HepG2 (cell line): ENCODE data around the gene ANKRD6. TPM values are rescaled to one million over a fixed set of nuclear protein-coding genes. Genes with fewer than 3 reads are reported as not detected.

ENCODE experiments used
- ATAC-seq: fragments of 200-7000 bp; cut with Tn5 transposase; 3 replicates; pipeline ENCODE4 v1.9.1; 2020; ENCODE audit warnings: mild to moderate bottlenecking, moderate library complexity
- BruUV-seq: library from RNA; stranded (reverse); fragments of 400-500 nt; replicated peaks from 2 replicates; lab custom pipeline; 2021; lab: Mats Ljungman, UMichigan
- CTCF ChIA-PET: fragments of 300-600 bp; formaldehyde crosslinking; extraction: SDS; loops from one replicate; lab custom pipeline; 2021; ENCODE audit warnings: low total read pairs, inconsistent platforms, low intra/inter-chr PET ratio; lab: Yijun Ruan, JAX
- POLR2A ChIA-PET: fragments of 350-600 bp; sonication (Branson Sonifier 250); formaldehyde crosslinking; loops from one replicate; lab custom pipeline; 2020; ENCODE audit warnings: antibody characterized with exemption, inconsistent platforms; lab: Yijun Ruan, JAX
- DNase-seq: peaks from one replicate; pipeline ENCODE4 v3.0.0-alpha.2; 2015; ENCODE audit warnings: low spot score
- FAIRE-seq: peaks from 3 replicates; lab custom pipeline; 2011; peaks lifted over from hg19 to GRCh38; lab: Jason Lieb, UNC
- H2AFZ ChIP-seq: one replicate; pipeline ENCODE4 v1.6.1; 2011; ENCODE audit warnings: low read length, inconsistent platforms
- H3K27ac ChIP-seq: fragments of 300-600 bp; 3 replicates; pipeline ENCODE4 v1.8.0; 2011; ENCODE audit warnings: mixed run types, mild to moderate bottlenecking, mixed read lengths, low read length, inconsistent platforms; ENCODE audit not compliant: insufficient read depth; ENCODE audit errors: extremely low read length
- H3K27me3 ChIP-seq, 2 experiments: fragments of 200-600 bp in 1 of 2; 2 replicates in 1 of 2; 3 replicates in 1 of 2; pipeline versions ENCODE4 v1.6.0 to v1.8.0; 2011; ENCODE audit warnings: low read length in 2 of 2, mild to moderate bottlenecking in 2 of 2, moderate library complexity in 2 of 2, inconsistent platforms in 1 of 2; ENCODE audit not compliant: insufficient read depth in 2 of 2, control insufficient read depth in 1 of 2
- H3K36me3 ChIP-seq, 2 experiments: fragments of 200-600 bp in 1 of 2; replicated peaks in 1 of 2; 2 replicates in 1 of 2; 3 replicates in 1 of 2; pipeline versions ENCODE4 v1.5.1 to v1.8.0; 2011; ENCODE audit warnings: low read length in 2 of 2, inconsistent platforms in 1 of 2; ENCODE audit not compliant: insufficient read depth in 2 of 2, control insufficient read depth in 1 of 2
- H3K4me1 ChIP-seq: 2 replicates; pipeline ENCODE4 v1.5.1; 2012; ENCODE audit warnings: low read length, inconsistent platforms; ENCODE audit not compliant: insufficient read depth
- H3K4me2 ChIP-seq: 2 replicates; pipeline ENCODE4 v1.6.0; 2011; ENCODE audit warnings: low read depth, low read length, inconsistent platforms
- H3K4me3 ChIP-seq, 3 experiments: fragments of 200-600 bp in 1 of 3; sonication (generic), shearing (Covaris generic) in 1 of 3; replicated peaks in 1 of 3; 2 replicates each; pipeline ENCODE4 v1.5.1; 2011 to 2016; ENCODE audit warnings: low read length in 3 of 3, inconsistent platforms in 2 of 3, low read depth in 2 of 3, mild to moderate bottlenecking in 2 of 3, control low read depth in 1 of 3, mixed read lengths in 1 of 3; ENCODE audit not compliant: insufficient read depth in 1 of 3
- H3K79me2 ChIP-seq: one replicate; pipeline ENCODE4 v1.6.1; 2011; ENCODE audit warnings: low read length, inconsistent platforms; ENCODE audit not compliant: insufficient read depth
- H3K9ac ChIP-seq: 2 replicates; pipeline ENCODE4 v1.6.0; 2011; ENCODE audit warnings: mild to moderate bottlenecking, low read depth, low read length, inconsistent platforms; ENCODE audit not compliant: insufficient read depth
- H3K9me3 ChIP-seq: 2 replicates; pipeline ENCODE4 v1.5.1; 2012; ENCODE audit warnings: mild to moderate bottlenecking, low read length
- H4K20me1 ChIP-seq: 2 replicates; pipeline ENCODE4 v1.6.0; 2011; ENCODE audit warnings: inconsistent platforms, mild to moderate bottlenecking, low read length, moderate library complexity; ENCODE audit not compliant: insufficient read depth
- AKAP8 ChIP-seq: sonication (generic); formaldehyde crosslinking; IDR thresholded peaks from 2 replicates; pipeline ENCODE4 v1.5.1; 2020; ENCODE audit warnings: mild to moderate bottlenecking, missing genetic modification reagents
- ARID2 ChIP-seq: sonication (generic); formaldehyde crosslinking; IDR thresholded peaks from 2 replicates; pipeline ENCODE4 v1.8.1; 2022; ENCODE audit warnings: mild to moderate bottlenecking, missing genetic modification reagents, borderline replicate concordance
- HNF4A ChIP-seq: sonication (generic); formaldehyde crosslinking; IDR thresholded peaks from 2 replicates; pipeline ENCODE4 v1.4.0; 2020; ENCODE audit warnings: missing genetic modification reagents
- IKZF5 ChIP-seq: IDR thresholded peaks from 2 replicates; pipeline ENCODE4 v1.6.1; 2018; ENCODE audit warnings: missing genetic modification reagents, mild to moderate bottlenecking, missing compliant biosample characterization
- KAT8 ChIP-seq: IDR thresholded peaks from 2 replicates; pipeline ENCODE4 v1.6.1; 2016; ENCODE audit warnings: missing genetic modification reagents, missing compliant biosample characterization
- MTERF4 ChIP-seq: sonication (generic); formaldehyde crosslinking; IDR thresholded peaks from 2 replicates; pipeline ENCODE4 v1.8.0; 2023; ENCODE audit warnings: mild to moderate bottlenecking, missing genetic modification reagents
- RARA ChIP-seq: IDR thresholded peaks from 2 replicates; pipeline ENCODE4 v1.6.1; 2016; ENCODE audit warnings: missing genetic modification reagents, missing compliant biosample characterization
- ZBTB20 ChIP-seq: sonication (generic); formaldehyde crosslinking; IDR thresholded peaks from 2 replicates; pipeline ENCODE4 v1.8.1; 2023; ENCODE audit warnings: missing genetic modification reagents, low read depth, mild to moderate bottlenecking, borderline replicate concordance
- ZKSCAN5 ChIP-seq: sonication (generic); formaldehyde crosslinking; IDR thresholded peaks from 2 replicates; pipeline ENCODE4 v1.5.1; 2020; ENCODE audit warnings: mild to moderate bottlenecking, missing genetic modification reagents
- ZNF253 ChIP-seq: sonication (generic); formaldehyde crosslinking; IDR thresholded peaks from 2 replicates; pipeline ENCODE4 v1.8.0; 2022; ENCODE audit warnings: mild to moderate bottlenecking, missing genetic modification reagents, borderline replicate concordance
- ZNF83 ChIP-seq: sonication (generic); formaldehyde crosslinking; IDR thresholded peaks from 2 replicates; pipeline ENCODE4 v1.4.0; 2020; ENCODE audit warnings: missing genetic modification reagents, mild to moderate bottlenecking, borderline replicate concordance
- WGBS: methylation state at CpG from one replicate; pipeline ENCODE4 v1.1.6; 2017; ENCODE audit warnings: low lambda C conversion rate; 5-methylcytosine and 5-hydroxymethylcytosine counted together
- in situ Hi-C: cut with HindIII; loops from 2 replicates; pipeline ENCODE4 v1.10.0; 2017; ENCODE audit warnings: low pct_unique_long_range_greater_than_20kb; ENCODE audit not compliant: extremely low pct_ligation_motif_present
- intact Hi-C: fragments of 100-400 bp; cut with micrococcal nuclease; formaldehyde crosslinking; loops from one replicate; pipeline ENCODE4 v1.10.0; 2022; ENCODE audit not compliant: unreplicated experiment
- polyA plus RNA-seq, 8 experiments: library from polyadenylated mRNA; depleted of rRNA in 3 of 8; stranded (reverse) in 7 of 8; unstranded in 1 of 8; fragments of >200 nt; fragmentation: Illumina TruSeq in 4 of 8; extraction: Trizol in 4 of 8; gene quantifications; 2 replicates each; pipeline versions ENCODE4 v1.2.1 to v1.2.3, GENCODE V29; 2011 to 2016; ENCODE audit warnings: low read depth in 4 of 8, missing spikeins in 1 of 8, mixed read lengths in 1 of 8; ENCODE audit not compliant: insufficient read depth in 1 of 8
- total RNA-seq, 5 experiments: library from RNA; depleted of rRNA; stranded (reverse); fragments of >200 nt; fragmentation: Illumina TruSeq; extraction: Trizol; gene quantifications; 2 replicates each; pipeline ENCODE4 v1.2.3, GENCODE V29; 2016; ENCODE audit warnings: low read depth in 1 of 5
- TF ChIP-seq, protein P1 (sequence below): sonication (generic); IDR thresholded peaks from 2 replicates; pipeline ENCODE4 v1.6.1; 2016; ENCODE audit warnings: low read depth, borderline replicate concordance
- TF ChIP-seq, protein P2 (sequence below): IDR thresholded peaks from 2 replicates; pipeline ENCODE4 v1.6.1; 2012; ENCODE audit warnings: low read length, improper control_type of control experiment

ANKRD6 gene
- total and polyA plus RNA-seq, 2 of the 13 experiments (the other 11 are each of a cell fraction or from before 2014, with no cell fraction given), result 0.18 to 0.36 TPM

DNA sequence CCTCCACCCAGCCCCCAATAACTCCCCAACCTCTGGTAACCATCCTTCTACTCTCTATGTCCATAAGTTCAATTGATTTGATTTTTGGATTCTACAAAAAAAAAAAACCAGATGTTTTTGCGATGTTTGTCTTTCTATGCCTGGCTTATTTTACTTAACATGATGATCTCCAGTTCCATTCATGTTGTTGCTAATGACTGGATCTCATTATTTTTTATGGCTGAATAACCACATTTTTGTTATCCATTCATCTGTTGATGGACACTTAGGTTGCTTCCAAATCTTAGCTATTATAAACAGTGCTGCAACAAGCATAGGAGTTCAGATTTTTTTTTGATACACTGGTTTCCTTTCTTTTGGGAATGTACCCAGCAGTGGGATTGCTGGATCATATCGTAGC is 106.8 kb downstream of the ANKRD6 start:
- H3K9me3 ChIP-seq, result no peaks in the 10 kb centered on the region
- H4K20me1 ChIP-seq, result no peaks in the 10 kb centered on the region
- peaks cover 9% of the 10 kb centered on the region for H3K4me1 ChIP-seq
- H3K4me3 ChIP-seq, result no peak overlapping the region
- ChIA-PET CTCF (no interaction called here), POLR2A (no interaction called here)
- no peak overlapping the region for H3K4me2 ChIP-seq
- intact Hi-C loops, result no loop called here
- H3K27ac ChIP-seq, result no peak overlapping the region
- no peaks in the 10 kb centered on the region for H3K79me2 ChIP-seq
- 0 out of 5 replicates have a peak, but pooled peaks cover 0 to 5% of the 10 kb centered on the region in 2 experiments for H3K27me3 ChIP-seq
- H3K36me3 ChIP-seq, result no peaks in the 10 kb centered on the region
- H2AFZ ChIP-seq, result no peak overlapping the region
- in situ Hi-C loops, result no loop called here
- WGBS, result 65% methylated on average over 2 of the region's 2 CpGs
- ATAC-seq (no peak), DNase-seq (no peak), FAIRE-seq (no peak)
- BruUV-seq, result no TSS peak
- H3K9ac ChIP-seq, result no peak overlapping the region
- TF ChIP-seq ZNF253 (CRISPR knock-in tag), result no peak
- TF ChIP-seq, protein P1, sequence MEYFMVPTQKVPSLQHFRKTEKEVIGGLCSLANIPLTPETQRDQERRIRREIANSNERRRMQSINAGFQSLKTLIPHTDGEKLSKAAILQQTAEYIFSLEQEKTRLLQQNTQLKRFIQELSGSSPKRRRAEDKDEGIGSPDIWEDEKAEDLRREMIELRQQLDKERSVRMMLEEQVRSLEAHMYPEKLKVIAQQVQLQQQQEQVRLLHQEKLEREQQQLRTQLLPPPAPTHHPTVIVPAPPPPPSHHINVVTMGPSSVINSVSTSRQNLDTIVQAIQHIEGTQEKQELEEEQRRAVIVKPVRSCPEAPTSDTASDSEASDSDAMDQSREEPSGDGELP, result no peak
- no peak for TF ChIP-seq AKAP8 (CRISPR knock-in tag)
- TF ChIP-seq HNF4A (CRISPR knock-in tag), result no peak
- no peak for TF ChIP-seq ZNF83 (CRISPR knock-in tag)
- no peak for TF ChIP-seq RARA (CRISPR knock-in tag)
- no peak for TF ChIP-seq ZKSCAN5 (CRISPR knock-in tag)
- no peak for TF ChIP-seq MTERF4 (CRISPR knock-in tag)
- TF ChIP-seq KAT8, result no peak
- TF ChIP-seq, protein P2, sequence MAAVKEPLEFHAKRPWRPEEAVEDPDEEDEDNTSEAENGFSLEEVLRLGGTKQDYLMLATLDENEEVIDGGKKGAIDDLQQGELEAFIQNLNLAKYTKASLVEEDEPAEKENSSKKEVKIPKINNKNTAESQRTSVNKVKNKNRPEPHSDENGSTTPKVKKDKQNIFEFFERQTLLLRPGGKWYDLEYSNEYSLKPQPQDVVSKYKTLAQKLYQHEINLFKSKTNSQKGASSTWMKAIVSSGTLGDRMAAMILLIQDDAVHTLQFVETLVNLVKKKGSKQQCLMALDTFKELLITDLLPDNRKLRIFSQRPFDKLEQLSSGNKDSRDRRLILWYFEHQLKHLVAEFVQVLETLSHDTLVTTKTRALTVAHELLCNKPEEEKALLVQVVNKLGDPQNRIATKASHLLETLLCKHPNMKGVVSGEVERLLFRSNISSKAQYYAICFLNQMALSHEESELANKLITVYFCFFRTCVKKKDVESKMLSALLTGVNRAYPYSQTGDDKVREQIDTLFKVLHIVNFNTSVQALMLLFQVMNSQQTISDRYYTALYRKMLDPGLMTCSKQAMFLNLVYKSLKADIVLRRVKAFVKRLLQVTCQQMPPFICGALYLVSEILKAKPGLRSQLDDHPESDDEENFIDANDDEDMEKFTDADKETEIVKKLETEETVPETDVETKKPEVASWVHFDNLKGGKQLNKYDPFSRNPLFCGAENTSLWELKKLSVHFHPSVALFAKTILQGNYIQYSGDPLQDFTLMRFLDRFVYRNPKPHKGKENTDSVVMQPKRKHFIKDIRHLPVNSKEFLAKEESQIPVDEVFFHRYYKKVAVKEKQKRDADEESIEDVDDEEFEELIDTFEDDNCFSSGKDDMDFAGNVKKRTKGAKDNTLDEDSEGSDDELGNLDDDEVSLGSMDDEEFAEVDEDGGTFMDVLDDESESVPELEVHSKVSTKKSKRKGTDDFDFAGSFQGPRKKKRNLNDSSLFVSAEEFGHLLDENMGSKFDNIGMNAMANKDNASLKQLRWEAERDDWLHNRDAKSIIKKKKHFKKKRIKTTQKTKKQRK, result no peak
- TF ChIP-seq ARID2 (CRISPR knock-in tag), result no peak
- no peak for TF ChIP-seq ZBTB20 (CRISPR knock-in tag)
- TF ChIP-seq IKZF5 (CRISPR knock-in tag), result no peak
